Transverse colon (tissue), 4 donors: ENCODE data around the gene ZNF628.
A peak's percentile ranks its signal among the peaks of the same experiment; 100 is the strongest.

ENCODE experiments used
- CTCF ChIP-seq, 5 experiments: fragments of 200-600 bp in 3 of 5; fragments of 450-650 bp in 2 of 5; sonication (generic) in 3 of 5; IDR thresholded peaks; 1 replicate in 2 of 5; 2 replicates in 3 of 5; pipeline ENCODE4 v1.5.1; 2016 to 2017; ENCODE audit warnings: antibody characterized with exemption in 5 of 5, inconsistent platforms in 3 of 5, mild to moderate bottlenecking in 2 of 5, moderate library complexity in 1 of 5
- EP300 ChIP-seq: sonication (generic); formaldehyde crosslinking; IDR thresholded peaks from one replicate; pipeline ENCODE4 v1.6.1; 2017; ENCODE audit warnings: antibody characterized with exemption, low read depth
- POLR2A ChIP-seq: fragments of 450-650 bp; IDR thresholded peaks from one replicate; pipeline ENCODE4 v1.6.1; 2016; ENCODE audit warnings: antibody characterized with exemption, mild to moderate bottlenecking, moderate library complexity
- POLR2AphosphoS5 ChIP-seq, 3 donors: sonication (generic); formaldehyde crosslinking; IDR thresholded peaks; one replicate each; pipeline ENCODE4 v1.6.1; 2016; ENCODE audit warnings: antibody characterized with exemption in 3 of 3

DNA sequence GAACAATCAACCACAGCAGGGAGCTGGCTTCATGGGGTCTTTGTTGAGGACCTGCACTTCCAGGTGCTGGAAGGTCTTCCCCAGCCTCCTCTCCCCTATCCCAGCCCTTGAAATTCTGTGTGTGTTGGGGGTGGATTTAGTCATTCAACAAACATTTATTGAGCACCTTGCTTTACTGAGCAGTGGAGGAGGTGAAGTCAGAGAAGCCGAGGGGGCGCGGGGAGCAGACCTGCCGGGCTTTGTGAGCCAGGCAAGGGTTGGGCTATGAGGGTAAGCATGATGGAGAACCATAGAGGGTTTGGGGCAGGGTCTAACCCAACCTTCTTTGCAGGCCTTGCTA, 8.4 kb upstream of the ZNF628 start:
- TF ChIP-seq POLR2A: no peak
- TF ChIP-seq CTCF (IDR thresholded peaks at IDR 0.05): peak in 2 of 5 experiments; percentile 19 to 41
- TF ChIP-seq POLR2AphosphoS5 (IDR thresholded peaks at IDR 0.05): no peak
- TF ChIP-seq EP300: no peak
